DND-41 (cell line): ENCODE measurements around the gene ITGB3BP.

ENCODE experiments used
- CTCF ChIP-seq: IDR thresholded peaks from 2 replicates; pipeline ENCODE4 v1.5.1; 2012; ENCODE audit warnings: borderline replicate concordance, low read length, moderate library complexity, mild to moderate bottlenecking; ENCODE audit not compliant: poor library complexity, severe bottlenecking; ENCODE audit errors: extremely low read depth
- EZH2 ChIP-seq: IDR thresholded peaks from 3 replicates; pipeline ENCODE4 v1.6.1; 2012; ENCODE audit warnings: borderline replicate concordance, low read depth, mild to moderate bottlenecking, moderate library complexity, low read length, inconsistent platforms; ENCODE audit not compliant: severe bottlenecking

GRCh38 chr1:63487336-63488065 lies 35.5 kb downstream of the ITGB3BP start:
- TF ChIP-seq CTCF, result no peak
- TF ChIP-seq EZH2, result no peak
